HG02973 (cell line): Measurements from ENCODE around the gene RFC2.
"Not testable (repeated sequence)": the region's sequence is repeated elsewhere in the genome, so short reads cannot be mapped to it uniquely, and the experiment has no call there.

ENCODE experiments used
- ATAC-seq: cut with Tn5 transposase; IDR thresholded peaks from one replicate; pipeline ENCODE4 v1.9.1; 2021; ENCODE audit warnings: moderate library complexity; ENCODE audit not compliant: unreplicated experiment

RFC2 gene

DNA sequence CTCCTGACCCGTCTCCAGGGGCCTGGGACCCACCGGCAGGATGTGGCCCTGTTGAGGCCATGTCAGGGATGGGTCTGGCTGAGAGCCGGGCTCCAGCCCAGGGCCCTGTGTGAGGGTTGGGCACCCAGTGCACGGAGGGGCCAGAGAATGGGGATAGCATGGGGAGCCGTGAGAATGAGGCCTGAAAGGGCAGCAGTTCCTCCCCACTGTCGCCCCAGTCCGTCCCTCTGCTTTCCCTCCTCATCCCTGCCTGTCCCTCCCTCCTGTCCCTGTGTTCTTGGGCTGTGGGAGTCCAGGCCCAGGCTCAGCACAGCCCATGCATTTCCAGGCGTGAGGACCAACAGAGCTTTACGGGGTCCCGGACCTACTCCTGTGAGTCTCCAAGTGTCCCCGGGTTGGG is 34.8 kb downstream of the RFC2 start:
- no peak for ATAC-seq

DNA sequence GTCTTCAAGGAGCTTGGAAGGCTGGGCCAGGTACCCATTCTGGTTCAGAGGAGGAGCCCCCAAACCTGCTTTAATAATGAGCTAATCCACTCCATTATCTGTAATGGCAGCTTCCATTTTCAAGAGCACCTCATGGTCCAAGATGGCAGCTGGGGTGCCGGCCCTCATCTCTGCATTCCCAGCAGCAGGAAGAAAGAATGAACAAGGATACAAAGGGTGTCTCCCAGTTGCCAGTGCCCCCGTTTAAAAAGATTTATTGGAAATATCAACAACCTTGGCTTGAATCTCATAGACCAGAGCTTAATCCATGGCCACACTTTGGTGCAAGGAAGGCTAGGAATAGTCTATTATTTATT is 35.9 kb downstream of the RFC2 start:
- ATAC-seq, result no peak

DNA sequence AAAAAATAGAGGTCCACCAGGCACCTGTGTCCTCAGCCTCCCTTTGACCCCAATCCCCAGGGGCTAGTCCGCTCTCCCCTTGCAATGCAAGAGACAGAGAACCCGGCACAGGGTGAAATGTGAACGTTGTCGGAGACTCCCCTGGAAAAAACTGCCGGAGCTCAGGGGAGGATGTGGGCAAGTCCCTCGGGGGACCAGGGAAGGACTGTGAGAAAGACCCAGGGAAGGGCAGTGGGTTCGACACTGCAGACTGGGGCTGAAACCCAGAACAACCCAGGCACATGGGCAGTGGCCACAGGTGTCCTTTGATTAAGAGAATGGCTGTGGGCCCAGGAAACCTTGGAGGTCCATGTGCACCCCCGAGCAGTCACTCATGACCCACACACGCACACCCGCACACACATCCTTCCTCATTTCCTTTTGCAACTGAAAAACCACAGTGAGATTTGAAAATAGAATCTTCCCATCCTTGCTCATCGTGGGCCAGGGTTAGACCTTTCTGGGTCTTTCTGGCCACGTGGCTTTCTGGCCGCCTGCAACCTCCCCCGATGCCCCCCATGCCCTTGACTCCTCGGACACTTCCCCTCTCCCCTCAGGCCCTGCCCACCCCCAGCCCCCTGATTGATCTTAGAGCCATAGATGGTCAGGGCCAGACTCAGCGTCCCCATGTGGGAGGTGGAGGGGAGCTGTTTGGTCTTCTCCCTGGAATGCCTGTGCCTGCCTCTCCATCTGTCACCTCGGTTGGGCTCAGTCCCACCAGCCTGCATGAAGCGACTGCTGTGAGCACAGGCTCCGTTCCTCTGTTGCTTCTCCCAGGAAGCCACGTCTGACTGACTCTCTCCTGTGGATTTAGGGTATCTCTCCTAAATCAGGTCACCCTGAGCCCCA is 36.5 kb downstream of the RFC2 start:
- ATAC-seq, result peak; percentile 32

DNA sequence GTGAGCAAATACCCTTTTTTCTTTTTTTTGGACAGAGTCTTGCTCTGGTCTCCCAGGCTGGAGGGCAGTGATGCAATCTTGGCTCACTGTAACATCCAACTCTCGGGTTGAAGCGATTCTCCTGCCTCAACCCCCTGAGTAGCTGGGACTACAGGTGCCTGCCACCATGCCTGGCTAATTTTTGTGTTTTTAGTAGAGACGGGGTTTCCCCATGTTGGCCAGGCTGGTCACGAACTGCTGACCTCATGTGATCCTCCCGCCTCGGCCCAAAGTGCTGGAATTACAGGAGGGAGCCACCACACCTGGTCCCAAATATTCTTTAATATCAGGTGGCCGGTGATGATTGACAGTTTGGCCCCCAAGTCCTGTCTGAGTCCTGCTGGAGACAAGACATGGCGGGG is 37.8 kb downstream of the RFC2 start:
- ATAC-seq, result no peak

DNA sequence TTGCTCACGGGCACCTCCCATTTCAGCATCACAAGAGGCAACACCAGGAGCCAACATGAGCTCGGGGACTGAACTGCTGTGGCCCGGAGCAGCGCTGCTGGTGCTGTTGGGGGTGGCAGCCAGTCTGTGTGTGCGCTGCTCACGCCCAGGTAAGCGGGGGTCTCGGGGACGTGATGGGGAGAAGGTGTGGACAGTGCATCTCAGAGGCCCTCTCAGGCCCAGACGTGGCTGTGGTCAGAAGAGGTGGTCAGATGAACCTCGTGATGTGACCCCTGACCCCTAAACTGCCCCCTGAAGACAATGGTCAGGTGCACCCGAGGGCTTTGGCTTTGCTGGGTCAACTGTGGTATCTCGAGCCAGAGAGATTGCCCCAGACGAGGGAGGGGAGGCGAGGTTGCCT is 38.3 kb downstream of the RFC2 start:
- no peak for ATAC-seq

DNA sequence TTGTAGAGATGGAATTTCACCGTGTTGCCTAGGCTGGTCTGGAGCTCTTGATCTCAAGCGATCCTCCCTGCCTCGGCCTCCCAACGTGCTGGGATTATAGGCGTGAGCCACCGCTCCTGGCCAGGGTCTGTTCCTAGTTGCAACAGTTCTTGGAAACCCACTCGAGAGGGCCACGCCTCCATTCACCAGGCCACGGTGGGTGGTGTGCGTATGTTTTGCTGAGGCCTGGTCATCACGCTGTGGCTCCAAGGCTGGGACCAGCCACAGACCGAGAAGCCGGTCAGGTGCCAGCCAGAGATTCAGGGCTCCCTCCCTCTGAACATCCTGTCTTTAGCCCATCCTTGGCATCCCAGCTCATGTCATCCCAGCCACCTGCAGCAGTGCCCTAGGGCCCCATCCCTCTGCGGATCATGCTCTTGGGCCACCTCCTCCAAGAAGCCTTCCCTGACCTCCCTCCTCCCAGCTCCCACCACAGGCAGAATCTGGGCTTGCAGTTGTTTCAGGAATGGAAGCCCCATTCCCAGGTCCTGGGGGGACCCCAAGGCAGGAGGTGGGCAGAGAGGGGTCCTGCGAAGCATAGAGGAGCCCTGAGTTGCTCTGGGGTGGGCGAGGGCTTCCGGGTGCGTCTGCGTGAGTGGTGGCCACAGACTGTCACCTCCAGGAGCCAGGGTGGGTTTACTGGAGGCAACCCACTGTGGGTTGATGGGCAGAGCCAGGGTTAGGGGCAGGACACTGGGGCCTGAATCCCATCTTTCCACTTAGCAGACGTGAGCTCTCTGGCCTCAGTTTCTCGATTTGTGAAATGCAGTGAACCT is 39.2 kb downstream of the RFC2 start:
- ATAC-seq, result no peak

DNA sequence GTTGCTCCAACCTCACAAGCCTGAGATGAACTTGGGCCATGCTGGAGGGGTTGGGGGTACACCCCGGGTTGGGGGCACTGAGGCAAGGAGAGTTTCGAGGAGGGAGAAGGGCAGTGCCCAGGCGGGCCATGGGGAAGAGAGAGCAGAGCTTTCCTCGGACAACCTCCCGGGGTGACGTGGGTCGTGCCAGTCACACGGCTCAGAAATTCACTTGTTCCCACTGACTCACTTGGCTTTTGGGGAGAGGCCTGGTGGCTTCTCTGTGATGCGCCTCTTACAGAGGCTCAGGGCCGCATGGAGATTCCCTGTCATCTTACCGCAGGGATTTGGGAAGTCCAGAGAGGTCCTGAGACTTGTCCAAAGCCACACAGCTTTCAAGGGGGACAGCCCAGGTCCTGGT is 41.5 kb downstream of the RFC2 start:
- no peak for ATAC-seq

DNA sequence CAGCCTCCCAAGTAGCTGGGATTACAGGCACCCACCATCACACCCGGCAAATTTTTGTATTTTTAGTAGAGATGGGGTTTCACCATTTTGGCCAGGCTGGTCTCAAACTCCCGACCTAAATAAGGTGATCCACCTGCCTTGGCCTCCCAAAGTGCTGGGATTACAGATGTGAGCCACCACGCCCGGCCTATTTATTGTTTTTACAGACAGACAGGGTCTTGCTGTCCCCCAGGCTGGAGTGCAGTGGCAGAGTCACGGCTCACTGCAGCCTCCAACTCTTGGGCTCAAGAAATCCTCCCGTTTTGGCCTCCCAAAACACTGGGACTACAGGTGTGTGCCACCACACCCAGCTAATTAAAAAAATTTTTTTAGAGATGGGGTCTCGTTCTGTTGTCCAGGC is 46.0 kb downstream of the RFC2 start:
- not testable (repeated sequence) for ATAC-seq

DNA sequence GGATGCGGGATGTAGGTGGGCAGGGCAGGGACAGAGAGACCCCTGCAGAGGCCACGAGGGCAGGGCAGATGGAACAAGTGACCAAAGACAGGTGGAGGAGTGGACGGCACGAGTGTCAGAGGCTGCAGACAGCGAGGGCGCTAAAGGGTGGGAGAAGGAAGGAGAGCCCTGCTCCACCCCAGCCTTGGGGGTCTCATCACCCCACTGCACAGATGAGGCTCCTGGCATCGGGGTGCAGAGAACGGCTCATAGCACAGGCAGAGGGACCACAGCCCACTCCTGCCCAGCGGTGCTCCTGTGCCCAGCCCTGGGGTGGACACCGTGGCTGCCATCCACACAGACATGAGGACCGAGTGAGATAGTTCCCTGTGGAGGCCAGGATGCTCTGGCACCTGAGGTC is 46.6 kb downstream of the RFC2 start:
- ATAC-seq, result no peak

DNA sequence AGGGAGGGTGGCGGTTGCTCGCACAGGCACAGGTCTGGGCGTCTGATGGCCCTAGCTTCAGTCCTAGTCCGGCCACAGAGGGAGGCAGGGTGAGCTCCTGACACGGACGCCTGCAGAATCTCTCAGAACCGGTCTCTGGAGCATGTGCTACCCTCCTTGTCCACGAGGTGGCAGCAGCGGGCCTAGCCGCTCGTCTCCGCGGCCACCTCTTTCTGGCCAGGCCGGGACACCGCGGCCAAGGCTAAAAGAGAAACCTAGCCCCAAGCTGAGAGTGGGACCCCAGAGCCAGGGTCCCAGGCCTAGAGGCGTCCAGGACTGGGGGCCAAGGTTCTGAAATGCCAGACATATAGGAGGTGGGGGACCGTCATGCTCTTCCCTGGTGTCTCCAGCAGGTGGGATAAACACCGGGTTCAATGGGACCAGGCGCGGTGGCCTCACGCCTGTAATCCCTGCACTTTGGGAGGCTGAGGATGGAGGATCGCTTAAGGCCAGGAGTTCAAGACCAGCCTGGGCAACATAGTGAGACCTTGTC is 47.5 kb downstream of the RFC2 start:
- no peak for ATAC-seq

DNA sequence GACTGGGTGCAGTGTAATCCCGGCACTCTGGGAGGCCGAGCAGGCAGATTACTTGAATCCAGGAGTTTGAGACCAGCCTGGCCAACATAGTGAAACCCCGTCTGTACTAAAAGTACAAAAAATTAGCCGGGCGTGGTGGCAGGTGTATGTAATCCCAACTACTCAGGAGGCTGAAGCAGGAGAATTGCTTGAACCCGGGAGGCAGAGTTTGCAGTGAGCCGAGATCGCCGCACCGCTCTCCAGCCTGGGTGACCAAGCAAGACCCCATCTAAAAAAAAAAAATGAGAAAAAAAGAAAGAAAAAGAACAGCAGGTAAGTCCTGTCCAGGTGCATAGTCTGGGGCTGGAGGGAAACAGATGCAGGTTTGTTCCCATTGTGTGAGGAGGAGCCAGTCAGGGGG is 48.1 kb downstream of the RFC2 start:
- ATAC-seq, result not testable (repeated sequence)

DNA sequence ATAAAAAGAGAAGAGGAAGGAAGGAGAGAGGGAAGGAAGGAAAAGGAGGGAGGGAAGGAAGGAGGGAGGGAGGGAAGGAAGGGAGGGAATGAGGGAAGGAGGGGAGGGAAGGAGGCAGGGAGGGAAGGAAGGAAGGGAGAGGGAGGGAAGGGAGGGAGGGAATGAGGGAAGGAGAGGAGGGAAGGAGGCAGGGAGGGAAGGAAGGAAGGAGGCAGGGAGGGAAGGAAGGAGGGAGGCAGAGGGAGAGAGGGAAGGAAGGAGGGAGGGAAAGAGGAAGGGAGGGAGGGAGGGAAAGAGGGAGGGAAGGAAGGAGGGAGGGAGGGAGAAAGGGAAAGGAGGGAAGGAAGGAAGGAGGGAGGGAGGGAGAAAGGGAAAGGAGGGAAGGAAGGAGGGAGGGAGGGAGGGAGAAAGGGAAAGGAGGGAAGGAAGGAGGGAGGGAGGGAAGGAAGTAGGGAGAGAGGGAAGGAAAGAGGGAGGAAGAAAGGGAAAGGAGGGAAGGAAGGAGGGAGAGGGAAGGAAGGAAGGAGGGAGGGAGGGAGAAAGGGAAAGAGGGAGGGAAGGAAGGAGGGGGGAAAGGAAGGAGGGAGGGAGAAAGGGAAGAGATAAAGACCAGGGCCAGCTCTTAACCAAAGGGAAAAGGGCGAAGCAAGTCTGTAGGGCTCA is 50.1 kb downstream of the RFC2 start:
- ATAC-seq, result no peak

DNA sequence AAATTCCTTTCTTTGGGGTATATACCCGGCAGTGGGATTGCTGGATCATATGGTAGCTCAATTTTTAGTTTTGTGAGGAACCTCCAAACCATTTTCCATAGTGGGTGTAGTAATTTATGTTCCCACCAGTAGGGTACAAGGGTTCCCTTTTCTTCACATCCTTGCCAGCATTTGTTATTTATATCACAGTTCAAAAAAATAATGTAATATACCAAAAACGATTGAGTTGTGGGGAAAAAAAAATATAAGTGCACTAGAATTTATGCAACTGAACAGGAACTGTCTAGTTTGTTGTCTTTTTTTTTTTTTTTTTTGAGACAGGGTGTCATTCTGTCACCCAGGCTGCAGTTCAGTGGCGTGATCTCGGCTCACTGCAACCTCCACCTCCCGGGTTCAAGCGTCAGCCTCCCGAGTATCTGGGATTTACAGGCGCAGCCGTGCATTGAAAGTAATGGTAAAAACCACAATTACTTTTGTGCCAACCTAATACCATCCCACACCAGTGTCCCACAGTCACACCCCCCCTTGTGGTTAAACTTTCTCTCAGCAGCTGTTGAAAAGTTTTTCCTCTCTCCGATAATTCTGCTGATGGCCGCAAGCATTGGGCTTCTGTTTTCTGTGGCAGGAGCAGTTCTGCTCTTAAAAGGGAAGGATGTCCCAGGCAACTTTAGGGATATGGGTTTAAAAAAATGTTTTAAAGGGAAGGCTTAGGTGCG is 51.2 kb downstream of the RFC2 start:
- ATAC-seq, result no peak

DNA sequence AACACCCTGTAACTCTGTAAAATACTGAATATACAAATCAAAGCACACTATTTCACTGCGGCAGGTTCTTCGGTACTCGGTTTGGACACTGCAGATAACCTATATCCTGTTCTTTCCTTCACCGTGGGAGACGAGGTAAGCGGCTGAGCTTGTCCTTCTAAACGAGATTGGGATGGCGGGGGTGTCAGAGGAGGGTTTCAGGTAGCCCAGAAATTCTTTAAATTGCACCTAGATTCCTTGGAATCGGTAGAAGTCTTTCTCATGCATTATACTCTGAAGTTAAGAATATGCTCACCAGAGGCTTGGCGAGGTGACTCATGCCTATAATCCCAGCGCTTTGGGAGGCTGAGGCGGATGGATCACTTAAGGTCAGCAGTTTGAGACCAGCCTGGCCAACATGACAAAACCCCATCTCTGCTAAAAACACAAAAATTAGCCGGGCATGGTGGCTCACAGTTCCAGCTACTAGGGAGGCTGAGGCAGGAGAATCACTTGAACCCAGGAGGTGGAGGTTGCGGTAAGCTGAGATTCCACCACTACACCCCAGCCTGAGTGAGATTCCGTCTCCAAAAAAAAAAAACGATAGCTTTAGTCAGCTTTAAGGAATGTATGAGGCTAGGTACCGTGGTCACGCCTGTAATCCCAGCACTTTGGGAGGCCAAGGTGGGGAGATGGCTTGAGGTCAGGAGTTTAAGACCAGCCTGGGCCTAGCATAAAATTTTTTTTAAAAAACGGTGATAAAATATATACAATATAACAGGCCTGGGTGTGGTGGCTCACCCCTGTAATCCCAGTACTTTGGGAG is 54.4 kb downstream of the RFC2 start:
- no peak for ATAC-seq

DNA sequence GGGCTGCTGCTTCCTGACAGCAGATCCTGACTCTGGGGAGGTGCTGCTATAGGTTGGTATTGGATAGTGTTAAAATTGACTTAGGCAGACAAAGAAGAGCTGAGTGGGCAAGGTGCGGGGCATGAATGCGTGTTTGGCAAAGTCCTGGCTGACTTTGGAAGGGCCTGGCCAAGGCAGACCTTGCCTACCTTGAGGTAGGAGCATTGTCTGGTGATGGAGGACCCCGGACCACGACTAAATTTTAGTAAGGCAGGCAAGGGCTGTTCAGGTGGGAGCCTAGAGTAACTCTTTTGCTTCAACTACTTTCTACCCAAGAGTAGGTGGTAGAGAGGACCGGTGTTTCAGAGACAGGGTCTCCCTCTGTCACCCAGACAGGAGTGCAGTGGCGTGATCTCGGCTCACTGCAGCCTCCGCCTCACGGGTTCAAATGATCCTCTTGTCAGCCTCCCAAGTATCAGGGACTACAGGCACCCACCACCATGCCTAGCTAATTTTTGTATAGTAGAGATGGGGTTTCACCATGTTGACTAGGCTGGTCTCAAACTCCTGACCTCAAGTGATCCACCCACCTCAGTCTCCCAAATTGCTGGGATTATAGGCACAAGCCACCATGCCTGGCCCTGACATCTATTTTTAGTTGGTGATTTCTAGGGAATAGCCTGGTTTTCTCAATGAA is 56.6 kb downstream of the RFC2 start:
- no peak for ATAC-seq

DNA sequence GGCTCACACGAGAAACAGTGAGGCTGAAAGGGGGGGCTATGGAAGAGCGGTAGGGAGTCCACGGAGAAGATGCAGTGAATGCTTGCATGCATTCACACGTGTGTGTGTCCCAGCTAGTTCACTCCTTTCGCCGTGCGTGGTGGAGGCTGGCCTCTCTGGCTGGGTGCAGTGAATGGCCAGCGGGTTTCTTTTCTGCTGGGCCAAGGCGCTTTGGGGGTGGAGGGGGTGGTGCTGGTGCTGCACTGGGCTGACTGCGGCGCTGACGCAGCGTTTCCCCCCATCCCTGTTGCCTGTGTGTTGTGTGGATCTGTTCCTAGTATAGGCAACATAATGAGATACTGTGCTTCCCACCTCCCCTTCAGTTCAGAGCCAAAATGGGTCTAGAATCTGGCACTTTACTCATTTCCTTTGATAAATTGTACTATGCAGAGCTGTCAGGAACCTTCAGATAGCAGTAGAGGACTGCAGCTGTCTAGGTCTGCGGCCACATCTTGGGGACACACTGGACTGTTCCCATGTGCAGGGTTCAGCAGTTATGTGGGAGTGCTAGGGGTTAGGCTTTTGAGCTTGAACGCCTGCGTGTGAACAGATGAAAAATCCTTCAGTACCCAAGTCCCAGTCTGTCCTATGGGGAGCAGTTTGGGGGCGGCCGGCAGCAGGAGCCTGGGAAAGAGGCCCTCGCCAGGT is 58.1 kb downstream of the RFC2 start:
- not testable (repeated sequence) for ATAC-seq

DNA sequence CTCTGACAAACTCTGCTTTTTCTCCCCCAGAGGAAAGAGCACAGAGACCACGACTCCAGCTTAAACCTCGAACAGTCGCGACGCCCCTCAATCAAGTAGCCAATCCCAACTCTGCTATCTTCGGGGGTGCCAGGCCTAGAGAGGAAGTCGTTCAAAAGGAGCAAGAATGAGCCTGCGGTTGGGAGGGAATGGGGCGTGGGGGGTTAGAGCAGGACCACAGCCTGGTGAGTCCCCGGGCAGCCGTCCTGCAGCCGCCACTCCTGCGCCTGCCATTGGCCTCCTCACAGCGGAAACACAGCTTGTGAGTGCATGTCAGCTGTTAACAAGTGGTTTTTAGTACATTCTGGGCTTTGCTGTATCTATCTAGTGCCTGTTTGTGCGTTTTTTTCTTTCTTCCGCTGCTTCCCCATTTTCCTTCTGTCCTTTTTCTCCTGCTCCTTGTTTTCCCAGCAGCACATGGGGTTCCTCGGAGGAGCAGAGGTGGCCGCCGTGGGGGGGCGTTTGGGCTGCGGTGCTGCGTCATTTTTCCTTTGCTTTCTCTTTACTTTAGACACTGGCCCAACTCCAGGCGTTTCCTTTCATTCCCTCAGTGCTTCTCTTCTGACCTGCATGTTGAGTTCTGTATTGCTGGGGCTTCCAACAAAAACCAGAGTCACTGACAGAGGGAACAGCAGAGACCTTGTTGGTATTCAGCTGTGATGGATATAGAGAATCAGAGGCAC is 58.9 kb downstream of the RFC2 start:
- ATAC-seq, result not testable (repeated sequence)

DNA sequence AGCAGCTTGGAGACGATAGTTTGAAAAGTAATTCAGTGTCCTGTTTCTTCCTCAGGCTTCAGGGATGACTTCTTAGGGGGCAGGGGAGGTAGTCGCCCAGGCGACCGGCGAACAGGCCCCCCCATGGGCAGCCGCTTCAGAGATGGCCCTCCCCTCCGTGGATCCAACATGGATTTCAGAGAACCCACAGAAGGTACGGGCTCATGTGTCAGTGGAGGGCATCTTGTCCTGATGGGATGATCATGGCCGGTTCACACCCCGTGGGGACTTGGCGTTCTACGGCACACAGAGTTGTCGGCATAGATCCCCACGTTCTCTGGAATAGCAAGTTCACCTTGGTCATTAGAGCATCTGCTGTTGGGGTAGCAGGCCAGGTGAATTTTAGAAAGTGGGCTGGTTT is 59.5 kb downstream of the RFC2 start:
- ATAC-seq, result no peak
